GM12878 (cell line): ENCODE results near the gene JAG1. TPM values are rescaled to one million over a fixed set of nuclear protein-coding genes. Genes with fewer than 3 reads are reported as not detected.

Experiments used
- BCL11A ChIP-seq: IDR thresholded peaks from 2 replicates; pipeline ENCODE4 v1.6.1; 2011; ENCODE audit warnings: low read depth, low read length
- HDAC6 ChIP-seq: fragments of 200-600 bp; sonication (generic); IDR thresholded peaks from one replicate; pipeline ENCODE4 v1.8.0; 2017; ENCODE audit warnings: antibody characterized with exemption; ENCODE audit not compliant: unreplicated experiment
- ZNF622 ChIP-seq: fragments of 450-650 bp; IDR thresholded peaks from 2 replicates; pipeline ENCODE4 v1.6.1; 2017; ENCODE audit warnings: mild to moderate bottlenecking, inconsistent platforms
- polyA plus RNA-seq, 11 experiments: library from polyadenylated mRNA; depleted of rRNA in 4 of 11; unstranded in 6 of 11; stranded (reverse) in 5 of 11; fragments of >200 nt; fragmentation: Nextera tagmentation in 4 of 11; fragmentation: Illumina TruSeq in 1 of 11; extraction: Ambion mirVana in 4 of 11; extraction: Trizol in 1 of 11; gene quantifications; 1 replicate in 1 of 11; 2 replicates in 10 of 11; pipeline versions ENCODE4 v1.2.1 to v1.2.3, GENCODE V29; 2011 to 2016; ENCODE audit warnings: inconsistent platforms in 2 of 11, missing spikeins in 2 of 11, low read depth in 1 of 11
- total RNA-seq, 4 experiments: library from RNA; depleted of rRNA in 3 of 4; stranded (reverse); fragments of >200 nt in 3 of 4; fragmentation: Illumina TruSeq in 1 of 4; extraction: Trizol in 1 of 4; gene quantifications; 2 replicates each; pipeline versions ENCODE4 v1.2.1 to v1.2.3, GENCODE V29; 2013 to 2021
- TF ChIP-seq, protein P1 (sequence below): IDR thresholded peaks from 2 replicates; pipeline ENCODE4 v1.6.1; 2011; ENCODE audit warnings: borderline replicate concordance, low read depth, mild to moderate bottlenecking, moderate library complexity, low read length; ENCODE audit not compliant: insufficient read depth, poor library complexity, severe bottlenecking
- TF ChIP-seq, protein P2 (sequence below): fragments of 450-650 bp; IDR thresholded peaks from 2 replicates; pipeline ENCODE4 v1.6.1; 2017; ENCODE audit warnings: borderline replicate concordance
- TF ChIP-seq, protein P3 (sequence below): IDR thresholded peaks from 2 replicates; pipeline ENCODE4 v1.6.1; 2012; ENCODE audit warnings: improper control_type of control experiment, low read depth, low read length; ENCODE audit not compliant: insufficient replicate concordance
- TF ChIP-seq, protein P4 (sequence below): fragments of 150-350 bp; IDR thresholded peaks from 2 replicates; pipeline ENCODE4 v1.6.1; 2014; ENCODE audit warnings: mild to moderate bottlenecking, low read depth, low read length

The JAG1 gene
- total and polyA plus RNA-seq, 10 of the 15 experiments (the other 5 are each of a cell fraction or from before 2014, with no cell fraction given), result 0.66 to 6.9 (median 1.8) TPM

DNA sequence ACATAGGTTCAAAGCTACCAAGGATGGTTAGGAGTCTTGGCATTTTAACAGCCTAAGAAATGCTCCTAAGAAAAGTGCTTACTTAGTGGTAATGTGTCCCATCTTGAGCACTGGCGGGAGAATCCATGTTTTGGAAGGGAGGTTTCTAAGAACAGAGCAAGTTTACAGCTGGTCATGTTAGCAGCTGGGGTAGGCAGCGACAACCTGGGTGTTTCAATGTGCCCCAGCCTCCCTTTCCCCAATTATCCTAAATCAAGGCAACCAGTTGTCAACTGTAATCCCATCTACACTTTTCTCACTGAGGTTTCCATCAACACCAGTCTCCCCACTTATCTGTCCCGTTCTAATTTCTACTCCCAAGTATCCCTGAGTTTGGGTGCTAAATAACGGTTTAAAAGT lies 1.6 kb upstream of the JAG1 start (continued):
- TF ChIP-seq, protein P1, sequence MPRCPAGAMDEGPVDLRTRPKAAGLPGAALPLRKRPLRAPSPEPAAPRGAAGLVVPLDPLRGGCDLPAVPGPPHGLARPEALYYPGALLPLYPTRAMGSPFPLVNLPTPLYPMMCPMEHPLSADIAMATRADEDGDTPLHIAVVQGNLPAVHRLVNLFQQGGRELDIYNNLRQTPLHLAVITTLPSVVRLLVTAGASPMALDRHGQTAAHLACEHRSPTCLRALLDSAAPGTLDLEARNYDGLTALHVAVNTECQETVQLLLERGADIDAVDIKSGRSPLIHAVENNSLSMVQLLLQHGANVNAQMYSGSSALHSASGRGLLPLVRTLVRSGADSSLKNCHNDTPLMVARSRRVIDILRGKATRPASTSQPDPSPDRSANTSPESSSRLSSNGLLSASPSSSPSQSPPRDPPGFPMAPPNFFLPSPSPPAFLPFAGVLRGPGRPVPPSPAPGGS, result no peak
- TF ChIP-seq HDAC6 (no peak), ZNF622 (no peak), BCL11A (no peak)
- TF ChIP-seq, protein P2, sequence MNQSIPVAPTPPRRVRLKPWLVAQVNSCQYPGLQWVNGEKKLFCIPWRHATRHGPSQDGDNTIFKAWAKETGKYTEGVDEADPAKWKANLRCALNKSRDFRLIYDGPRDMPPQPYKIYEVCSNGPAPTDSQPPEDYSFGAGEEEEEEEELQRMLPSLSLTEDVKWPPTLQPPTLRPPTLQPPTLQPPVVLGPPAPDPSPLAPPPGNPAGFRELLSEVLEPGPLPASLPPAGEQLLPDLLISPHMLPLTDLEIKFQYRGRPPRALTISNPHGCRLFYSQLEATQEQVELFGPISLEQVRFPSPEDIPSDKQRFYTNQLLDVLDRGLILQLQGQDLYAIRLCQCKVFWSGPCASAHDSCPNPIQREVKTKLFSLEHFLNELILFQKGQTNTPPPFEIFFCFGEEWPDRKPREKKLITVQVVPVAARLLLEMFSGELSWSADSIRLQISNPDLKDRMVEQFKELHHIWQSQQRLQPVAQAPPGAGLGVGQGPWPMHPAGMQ, result no peak
- TF ChIP-seq, protein P3, sequence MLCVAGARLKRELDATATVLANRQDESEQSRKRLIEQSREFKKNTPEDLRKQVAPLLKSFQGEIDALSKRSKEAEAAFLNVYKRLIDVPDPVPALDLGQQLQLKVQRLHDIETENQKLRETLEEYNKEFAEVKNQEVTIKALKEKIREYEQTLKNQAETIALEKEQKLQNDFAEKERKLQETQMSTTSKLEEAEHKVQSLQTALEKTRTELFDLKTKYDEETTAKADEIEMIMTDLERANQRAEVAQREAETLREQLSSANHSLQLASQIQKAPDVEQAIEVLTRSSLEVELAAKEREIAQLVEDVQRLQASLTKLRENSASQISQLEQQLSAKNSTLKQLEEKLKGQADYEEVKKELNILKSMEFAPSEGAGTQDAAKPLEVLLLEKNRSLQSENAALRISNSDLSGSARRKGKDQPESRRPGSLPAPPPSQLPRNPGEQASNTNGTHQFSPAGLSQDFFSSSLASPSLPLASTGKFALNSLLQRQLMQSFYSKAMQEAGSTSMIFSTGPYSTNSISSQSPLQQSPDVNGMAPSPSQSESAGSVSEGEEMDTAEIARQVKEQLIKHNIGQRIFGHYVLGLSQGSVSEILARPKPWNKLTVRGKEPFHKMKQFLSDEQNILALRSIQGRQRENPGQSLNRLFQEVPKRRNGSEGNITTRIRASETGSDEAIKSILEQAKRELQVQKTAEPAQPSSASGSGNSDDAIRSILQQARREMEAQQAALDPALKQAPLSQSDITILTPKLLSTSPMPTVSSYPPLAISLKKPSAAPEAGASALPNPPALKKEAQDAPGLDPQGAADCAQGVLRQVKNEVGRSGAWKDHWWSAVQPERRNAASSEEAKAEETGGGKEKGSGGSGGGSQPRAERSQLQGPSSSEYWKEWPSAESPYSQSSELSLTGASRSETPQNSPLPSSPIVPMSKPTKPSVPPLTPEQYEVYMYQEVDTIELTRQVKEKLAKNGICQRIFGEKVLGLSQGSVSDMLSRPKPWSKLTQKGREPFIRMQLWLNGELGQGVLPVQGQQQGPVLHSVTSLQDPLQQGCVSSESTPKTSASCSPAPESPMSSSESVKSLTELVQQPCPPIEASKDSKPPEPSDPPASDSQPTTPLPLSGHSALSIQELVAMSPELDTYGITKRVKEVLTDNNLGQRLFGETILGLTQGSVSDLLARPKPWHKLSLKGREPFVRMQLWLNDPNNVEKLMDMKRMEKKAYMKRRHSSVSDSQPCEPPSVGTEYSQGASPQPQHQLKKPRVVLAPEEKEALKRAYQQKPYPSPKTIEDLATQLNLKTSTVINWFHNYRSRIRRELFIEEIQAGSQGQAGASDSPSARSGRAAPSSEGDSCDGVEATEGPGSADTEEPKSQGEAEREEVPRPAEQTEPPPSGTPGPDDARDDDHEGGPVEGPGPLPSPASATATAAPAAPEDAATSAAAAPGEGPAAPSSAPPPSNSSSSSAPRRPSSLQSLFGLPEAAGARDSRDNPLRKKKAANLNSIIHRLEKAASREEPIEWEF, result no peak
- TF ChIP-seq, protein P4, sequence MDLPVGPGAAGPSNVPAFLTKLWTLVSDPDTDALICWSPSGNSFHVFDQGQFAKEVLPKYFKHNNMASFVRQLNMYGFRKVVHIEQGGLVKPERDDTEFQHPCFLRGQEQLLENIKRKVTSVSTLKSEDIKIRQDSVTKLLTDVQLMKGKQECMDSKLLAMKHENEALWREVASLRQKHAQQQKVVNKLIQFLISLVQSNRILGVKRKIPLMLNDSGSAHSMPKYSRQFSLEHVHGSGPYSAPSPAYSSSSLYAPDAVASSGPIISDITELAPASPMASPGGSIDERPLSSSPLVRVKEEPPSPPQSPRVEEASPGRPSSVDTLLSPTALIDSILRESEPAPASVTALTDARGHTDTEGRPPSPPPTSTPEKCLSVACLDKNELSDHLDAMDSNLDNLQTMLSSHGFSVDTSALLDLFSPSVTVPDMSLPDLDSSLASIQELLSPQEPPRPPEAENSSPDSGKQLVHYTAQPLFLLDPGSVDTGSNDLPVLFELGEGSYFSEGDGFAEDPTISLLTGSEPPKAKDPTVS, result no peak
